Measurements from ENCODE around the gene CUTC. TPM values are rescaled to one million over a fixed set of nuclear protein-coding genes. Genes with fewer than 3 reads are reported as not detected.

CUTC gene
- total RNA-seq, 5 donors from 2014 or later (not counting 1 experiment from before 2014, with no cell fraction given) = 21.0 to 32.1 (median 29.3) TPM

- peaks cover 0 to under 1% (median 0%) of the 10 kb centered on the region in 3 donors for H3K9me3 Mint-ChIP-seq
- no peak overlapping the region for H3K27ac ChIP-seq (ENCODE audit: low read length)
- no peak for DNase-seq
- H3K27me3 Mint-ChIP-seq = no peaks in the 10 kb centered on the region
- H3K27ac Mint-ChIP-seq = no peak overlapping the region
- peaks cover 0 to 3% of the 10 kb centered on the region in 2 experiments for H3K27me3 ChIP-seq (replicated peaks in 1 of 2; ENCODE audit: control insufficient read depth in 2 of 2, extremely low read depth in 1 of 2, insufficient read depth in 2 of 2, low read length in 1 of 2)
- H3K36me3 ChIP-seq (ENCODE audit: control insufficient read depth in 2 of 2, extremely low read depth in 1 of 2, insufficient read depth in 1 of 2, low read length in 1 of 2) = no peaks in the 10 kb centered on the region
- peaks cover 25% of the 10 kb centered on the region for H3K36me3 Mint-ChIP-seq
- WGBS (ENCODE audit: insufficient coverage) = 76% methylated on average over 4 of the region's 7 CpGs
- no peak overlapping the region for H3K4me3 Mint-ChIP-seq
- no peaks in the 10 kb centered on the region for H3K4me1 ChIP-seq (ENCODE audit: control insufficient read depth in 1 of 2, extremely low read depth in 1 of 2, insufficient read depth in 2 of 2, low read length in 2 of 2)
- peaks cover 4 to 5% (median 4%) of the 10 kb centered on the region in 3 donors for H3K4me1 Mint-ChIP-seq
- no peaks in the 10 kb centered on the region for H3K9me3 ChIP-seq
- ChIA-PET CTCF (no interaction called here), POLR2A (no interaction called here)
- no peak overlapping the region for H3K4me3 ChIP-seq (ENCODE audit: control insufficient read depth in 1 of 2, extremely low read depth in 1 of 2, low read length in 1 of 2)
- no peak for ATAC-seq (replicated peaks in 1 of 4)
These were observed 52.1 kb downstream of the CUTC start for GRCh38 chr10:99784016-99784726.

- Mint-ChIP-seq H3K9me3 (no peaks in the 10 kb centered on the region), H3K27ac (no peak overlapping the region), H3K4me1 (no peaks in the 10 kb centered on the region), H3K4me3 (no peak overlapping the region), H3K36me3 (peaks cover 27% of the 10 kb centered on the region), H3K27me3 (no peaks in the 10 kb centered on the region)
- ATAC-seq (replicated peaks in 1 of 4) (no peak), DNase-seq (no peak)
- Histone ChIP-seq H3K4me3 (ENCODE audit: control insufficient read depth in 1 of 2, extremely low read depth in 1 of 2, low read length in 1 of 2) (no peak overlapping the region), H3K9me3 (no peaks in the 10 kb centered on the region), H3K27me3 (replicated peaks in 1 of 2; ENCODE audit: control insufficient read depth in 2 of 2, extremely low read depth in 1 of 2, insufficient read depth in 2 of 2, low read length in 1 of 2) (peaks cover 0 to 3% of the 10 kb centered on the region in 2 experiments), H3K4me1 (ENCODE audit: control insufficient read depth in 1 of 2, extremely low read depth in 1 of 2, insufficient read depth in 2 of 2, low read length in 2 of 2) (no peaks in the 10 kb centered on the region), H3K36me3 (ENCODE audit: control insufficient read depth in 2 of 2, extremely low read depth in 1 of 2, insufficient read depth in 1 of 2, low read length in 1 of 2) (no peaks in the 10 kb centered on the region), H3K27ac (ENCODE audit: low read length) (no peak overlapping the region)
- WGBS (ENCODE audit: insufficient coverage) = 89% methylated on average over 3 of the region's 6 CpGs
- ChIA-PET POLR2A (no interaction called here), CTCF (no interaction called here)
These were observed 52.9 kb downstream of the CUTC start for GRCh38 chr10:99784727-99785441.

- POLR2A ChIA-PET = interaction anchor here in 1 of 2 donors (0.6 kb wide), 1 partner anchor 20 kb away, joined by 4 read pairs; no protein-coding TSS in a partner anchor
- Mint-ChIP-seq H3K27ac (no peak overlapping the region), H3K27me3 (no peaks in the 10 kb centered on the region), H3K36me3 (peaks cover 27% of the 10 kb centered on the region), H3K4me3 (no peak overlapping the region), H3K4me1 (no peaks in the 10 kb centered on the region), H3K9me3 (no peaks in the 10 kb centered on the region)
- WGBS (ENCODE audit: insufficient coverage) = 85% methylated on average over 5 of the region's 6 CpGs
- peaks cover 0 to 3% of the 10 kb centered on the region in 2 experiments for H3K27me3 ChIP-seq (replicated peaks in 1 of 2; ENCODE audit: control insufficient read depth in 2 of 2, extremely low read depth in 1 of 2, insufficient read depth in 2 of 2, low read length in 1 of 2)
- DNase-seq (no peak), ATAC-seq (replicated peaks in 1 of 4) (no peak)
- CTCF ChIA-PET = no interaction called here
- no peak overlapping the region for H3K27ac ChIP-seq (ENCODE audit: low read length)
- H3K4me3 ChIP-seq (ENCODE audit: control insufficient read depth in 1 of 2, extremely low read depth in 1 of 2, low read length in 1 of 2) = no peak overlapping the region
- no peaks in the 10 kb centered on the region for H3K9me3 ChIP-seq
- no peaks in the 10 kb centered on the region for H3K36me3 ChIP-seq (ENCODE audit: control insufficient read depth in 2 of 2, extremely low read depth in 1 of 2, insufficient read depth in 1 of 2, low read length in 1 of 2)
- no peaks in the 10 kb centered on the region for H3K4me1 ChIP-seq (ENCODE audit: control insufficient read depth in 1 of 2, extremely low read depth in 1 of 2, insufficient read depth in 2 of 2, low read length in 2 of 2)
These were observed 53.6 kb downstream of the CUTC start for GRCh38 chr10:99785646-99786045.

GRCh38 chr10:99787311-99787710 lies 55.3 kb downstream of the CUTC start:
- no peaks in the 10 kb centered on the region for H3K9me3 Mint-ChIP-seq
- no peak overlapping the region for H3K27ac Mint-ChIP-seq
- WGBS (ENCODE audit: insufficient coverage) = no CpG with 5 or more reads among the region's 5 CpGs
- Histone ChIP-seq H3K27ac (ENCODE audit: low read length) (no peak overlapping the region), H3K36me3 (ENCODE audit: control insufficient read depth in 2 of 2, extremely low read depth in 1 of 2, insufficient read depth in 1 of 2, low read length in 1 of 2) (no peaks in the 10 kb centered on the region), H3K27me3 (replicated peaks in 1 of 2; ENCODE audit: control insufficient read depth in 2 of 2, extremely low read depth in 1 of 2, insufficient read depth in 2 of 2, low read length in 1 of 2) (no peaks in the 10 kb centered on the region), H3K4me3 (ENCODE audit: control insufficient read depth in 1 of 2, extremely low read depth in 1 of 2, low read length in 1 of 2) (no peak overlapping the region), H3K9me3 (no peaks in the 10 kb centered on the region), H3K4me1 (ENCODE audit: control insufficient read depth in 1 of 2, extremely low read depth in 1 of 2, insufficient read depth in 2 of 2, low read length in 2 of 2) (no peaks in the 10 kb centered on the region)
- no peaks in the 10 kb centered on the region for H3K4me1 Mint-ChIP-seq
- no peak overlapping the region for H3K4me3 Mint-ChIP-seq
- CTCF ChIA-PET = no interaction called here
- DNase-seq = no peak
- ATAC-seq (replicated peaks in 1 of 4) = no peak
- H3K27me3 Mint-ChIP-seq = no peaks in the 10 kb centered on the region
- H3K36me3 Mint-ChIP-seq = peaks cover 35% of the 10 kb centered on the region
- POLR2A ChIA-PET = no interaction called here

GRCh38 chr10:99787782-99788445 lies 55.9 kb downstream of the CUTC start:
- Mint-ChIP-seq H3K36me3 (peaks cover 38% of the 10 kb centered on the region), H3K9me3 (no peaks in the 10 kb centered on the region), H3K4me1 (no peaks in the 10 kb centered on the region), H3K4me3 (no peak overlapping the region), H3K27ac (no peak overlapping the region), H3K27me3 (no peaks in the 10 kb centered on the region)
- H3K36me3 ChIP-seq (ENCODE audit: control insufficient read depth in 2 of 2, extremely low read depth in 1 of 2, insufficient read depth in 1 of 2, low read length in 1 of 2) = no peaks in the 10 kb centered on the region
- no peaks in the 10 kb centered on the region for H3K9me3 ChIP-seq
- WGBS (ENCODE audit: insufficient coverage) = 70% methylated on average over 4 of the region's 7 CpGs
- H3K27ac ChIP-seq (ENCODE audit: low read length) = no peak overlapping the region
- ATAC-seq (replicated peaks in 1 of 4) = no peak
- H3K27me3 ChIP-seq (replicated peaks in 1 of 2; ENCODE audit: control insufficient read depth in 2 of 2, extremely low read depth in 1 of 2, insufficient read depth in 2 of 2, low read length in 1 of 2) = no peaks in the 10 kb centered on the region
- ChIA-PET CTCF (no interaction called here), POLR2A (interaction anchor here in 1 of 2 donors (0.7 kb wide), 1 partner anchor 229 kb away, joined by 3 read pairs; no protein-coding TSS in a partner anchor)
- no peak for DNase-seq
- no peaks in the 10 kb centered on the region for H3K4me1 ChIP-seq (ENCODE audit: control insufficient read depth in 1 of 2, extremely low read depth in 1 of 2, insufficient read depth in 2 of 2, low read length in 2 of 2)
- H3K4me3 ChIP-seq (ENCODE audit: control insufficient read depth in 1 of 2, extremely low read depth in 1 of 2, low read length in 1 of 2) = no peak overlapping the region

GRCh38 chr10:99788598-99789256 lies 56.7 kb downstream of the CUTC start:
- no peak for DNase-seq
- Mint-ChIP-seq H3K27me3 (no peaks in the 10 kb centered on the region), H3K27ac (no peak overlapping the region), H3K9me3 (no peaks in the 10 kb centered on the region), H3K36me3 (peaks cover 46% of the 10 kb centered on the region), H3K4me1 (no peaks in the 10 kb centered on the region), H3K4me3 (no peak overlapping the region)
- no peaks in the 10 kb centered on the region for H3K4me1 ChIP-seq (ENCODE audit: control insufficient read depth in 1 of 2, extremely low read depth in 1 of 2, insufficient read depth in 2 of 2, low read length in 2 of 2)
- no peak overlapping the region for H3K27ac ChIP-seq (ENCODE audit: low read length)
- H3K4me3 ChIP-seq (ENCODE audit: control insufficient read depth in 1 of 2, extremely low read depth in 1 of 2, low read length in 1 of 2) = no peak overlapping the region
- no peaks in the 10 kb centered on the region for H3K27me3 ChIP-seq (replicated peaks in 1 of 2; ENCODE audit: control insufficient read depth in 2 of 2, extremely low read depth in 1 of 2, insufficient read depth in 2 of 2, low read length in 1 of 2)
- no peak for ATAC-seq (replicated peaks in 1 of 4)
- no peaks in the 10 kb centered on the region for H3K9me3 ChIP-seq
- ChIA-PET CTCF (no interaction called here), POLR2A (interaction anchor here in 1 of 2 donors (0.7 kb wide), 1 partner anchor 230 kb away, joined by 3 read pairs; no protein-coding TSS in a partner anchor)
- WGBS (ENCODE audit: insufficient coverage) = no CpG with 5 or more reads among the region's 6 CpGs
- peaks cover 0 to 6% of the 10 kb centered on the region in 2 donors for H3K36me3 ChIP-seq (ENCODE audit: control insufficient read depth in 2 of 2, extremely low read depth in 1 of 2, insufficient read depth in 1 of 2, low read length in 1 of 2)

Measured in T-cell (primary cell).